Suprapubic skin (tissue), 3 donors: ENCODE measurements around the gene CD44.
"Not testable (repeated sequence)": the region's sequence is repeated elsewhere in the genome, so short reads cannot be mapped to it uniquely, and the experiment has no call there.

Source experiments
- CTCF ChIP-seq, 2 donors: fragments of 200-600 bp in 1 of 2; fragments of 450-650 bp in 1 of 2; sonication (generic) in 1 of 2; IDR thresholded peaks; one replicate each; pipeline ENCODE4 v1.5.1; 2016 to 2019; ENCODE audit warnings: antibody characterized with exemption in 2 of 2, mild to moderate bottlenecking in 1 of 2, moderate library complexity in 1 of 2
- POLR2AphosphoS5 ChIP-seq, 3 donors: sonication (generic); formaldehyde crosslinking; IDR thresholded peaks; one replicate each; pipeline ENCODE4 v1.6.1; 2017; ENCODE audit warnings: antibody characterized with exemption in 3 of 3

GRCh38 chr11:35108336-35108735 is 30.6 kb upstream of the CD44 start:
- TF ChIP-seq CTCF, POLR2AphosphoS5 (IDR thresholded peaks at IDR 0.05): not testable (repeated sequence)
